Measurements from ENCODE around the gene MAU2.
"Not testable (repeated sequence)": the region's sequence is repeated elsewhere in the genome, so short reads cannot be mapped to it uniquely, and the experiment has no call there.

Gene MAU2

GRCh38 chr19:19385896-19386869 lies 65.6 kb downstream of the MAU2 start:
- peak; percentile 41 for DNase-seq

- no peak for DNase-seq
Measured at GRCh38 chr19:19387108-19387507, 66.5 kb downstream of the MAU2 start.

- no peak for DNase-seq
Measured at GRCh38 chr19:19388568-19389555, 68.2 kb downstream of the MAU2 start.

- not testable (repeated sequence) for DNase-seq
Measured at GRCh38 chr19:19389683-19390082, 69.1 kb downstream of the MAU2 start.

- DNase-seq, result not testable (repeated sequence)
Measured at GRCh38 chr19:19394333-19394732, 73.7 kb downstream of the MAU2 start.

- DNase-seq, result no peak
Measured at GRCh38 chr19:19399733-19400433, 79.3 kb downstream of the MAU2 start.

GRCh38 chr19:19402656-19403372 lies 82.2 kb downstream of the MAU2 start:
- no peak for DNase-seq

- DNase-seq, result no peak
Measured at GRCh38 chr19:19403373-19403901, 82.8 kb downstream of the MAU2 start.

GRCh38 chr19:19404879-19405860 lies 84.5 kb downstream of the MAU2 start, which contains the start of gene GATAD2A:
GATAD2A (plus strand) TSS chr19:19405675; CDS start chr19:19465346, 59,671 bp downstream.
- peak; percentile 96 for DNase-seq

GRCh38 chr19:19405971-19406877 lies 85.6 kb downstream of the MAU2 start:
- peak; percentile 56 for DNase-seq

- DNase-seq, result peak; percentile 57
Measured at GRCh38 chr19:19406878-19407632, 86.4 kb downstream of the MAU2 start.

- no peak for DNase-seq
Measured at GRCh38 chr19:19407633-19407930, 87.0 kb downstream of the MAU2 start.
